NCI-H2171 treated with DMSO at 0.1 percent for 48 hours (cell line): ENCODE results near the gene PEX11B.
A peak's percentile ranks its signal among the peaks of the same experiment; 100 is the strongest.

Experiments used
- DNase-seq: peaks from one replicate; lab custom pipeline; 2025; lab: John Stamatoyannopoulos, UW

Gene PEX11B, protein sequence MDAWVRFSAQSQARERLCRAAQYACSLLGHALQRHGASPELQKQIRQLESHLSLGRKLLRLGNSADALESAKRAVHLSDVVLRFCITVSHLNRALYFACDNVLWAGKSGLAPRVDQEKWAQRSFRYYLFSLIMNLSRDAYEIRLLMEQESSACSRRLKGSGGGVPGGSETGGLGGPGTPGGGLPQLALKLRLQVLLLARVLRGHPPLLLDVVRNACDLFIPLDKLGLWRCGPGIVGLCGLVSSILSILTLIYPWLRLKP

DNA sequence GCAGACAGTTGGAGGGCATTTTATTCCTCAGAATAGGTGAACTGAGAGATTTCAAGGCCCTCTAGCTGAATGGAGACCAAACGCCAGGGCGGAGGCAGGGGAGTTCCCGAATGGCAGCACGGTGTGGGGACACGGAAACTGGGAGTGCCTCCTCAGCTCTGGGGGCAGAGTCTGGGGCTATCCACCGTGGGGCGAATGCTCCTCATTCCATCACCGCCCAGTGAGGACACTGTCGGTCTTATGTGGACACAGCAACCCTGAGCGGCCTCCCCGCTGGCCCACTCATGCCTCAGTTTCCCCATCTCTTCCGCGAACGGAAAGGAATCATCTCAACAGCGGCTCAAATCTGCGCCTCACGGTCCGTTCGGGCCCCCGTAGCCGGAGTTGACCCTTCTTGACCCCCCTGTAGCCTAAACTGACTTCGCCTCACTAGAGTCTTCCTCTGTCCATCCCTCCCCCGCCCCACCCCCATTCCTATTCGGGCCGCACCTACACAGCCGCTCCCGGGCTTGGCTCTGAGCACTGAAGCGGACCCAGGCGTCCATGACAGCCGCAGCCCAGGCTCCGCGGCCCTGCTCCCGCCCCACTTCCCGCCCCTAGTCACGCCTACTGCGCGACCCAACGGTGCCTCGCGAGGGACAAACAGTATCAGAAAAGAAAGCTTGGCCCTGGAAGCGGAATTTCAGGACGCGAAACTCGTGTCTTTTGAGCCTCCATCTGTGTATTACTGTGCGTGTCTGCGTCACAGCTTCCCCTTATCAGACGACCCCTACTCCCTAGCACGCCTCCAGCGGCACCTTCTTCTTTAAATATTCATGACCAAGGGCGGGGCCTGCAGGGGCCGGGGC is at the start of gene PEX11B:
PEX11B (minus strand) TSS at position 574 of the 848 bp plus-strand sequence; CDS start at position 545, 29 bp downstream.
- DNase-seq = peak; percentile 92

DNA sequence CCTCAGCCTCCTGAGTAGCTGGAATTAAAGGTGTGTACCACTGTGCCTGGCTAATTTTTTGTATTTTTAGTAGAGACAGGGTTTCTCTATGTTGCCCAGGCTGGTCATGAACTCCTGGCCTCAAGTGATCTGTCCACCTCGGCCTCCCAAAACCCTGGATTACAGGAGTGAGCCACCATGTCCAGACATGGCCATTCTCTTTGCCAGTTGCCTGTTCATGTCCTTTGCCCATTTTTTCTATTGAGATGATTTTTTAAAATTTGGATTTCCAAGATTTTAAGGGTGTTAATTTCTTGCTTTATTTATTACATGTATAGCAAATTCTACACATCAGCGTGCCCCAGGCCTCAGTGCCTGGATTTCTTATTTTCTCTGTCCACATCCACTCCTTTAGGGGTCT is 48.8 kb upstream of the PEX11B start:
- DNase-seq = no peak

DNA sequence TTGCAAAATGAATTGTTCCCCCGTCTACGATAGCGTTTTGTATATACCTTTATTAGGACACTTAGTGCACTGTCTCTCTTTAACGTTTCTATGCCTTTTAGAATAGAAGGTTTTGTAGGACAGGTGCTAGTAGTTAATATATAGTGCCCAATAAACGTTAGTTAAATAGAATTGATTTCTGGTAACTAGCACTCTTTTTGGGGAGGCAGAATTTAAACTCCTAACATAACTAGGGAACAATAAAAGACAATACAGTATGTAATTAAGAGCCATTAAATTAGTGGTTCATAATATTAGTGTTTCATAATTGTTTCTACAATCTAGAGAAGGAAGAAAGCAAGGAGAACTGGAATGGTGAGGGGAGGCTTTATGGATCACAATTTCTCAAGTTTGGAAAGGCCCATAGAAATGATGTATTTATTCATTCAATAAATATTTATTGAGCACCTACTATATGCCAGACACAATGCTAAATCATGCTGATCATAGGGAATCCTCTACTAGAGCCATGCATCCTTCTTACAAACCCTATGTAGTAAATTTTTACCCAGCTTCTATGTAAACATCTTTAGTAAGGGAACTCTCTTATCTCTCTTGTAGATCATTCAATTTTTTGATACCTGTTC is 46.7 kb upstream of the PEX11B start:
- DNase-seq = no peak

DNA sequence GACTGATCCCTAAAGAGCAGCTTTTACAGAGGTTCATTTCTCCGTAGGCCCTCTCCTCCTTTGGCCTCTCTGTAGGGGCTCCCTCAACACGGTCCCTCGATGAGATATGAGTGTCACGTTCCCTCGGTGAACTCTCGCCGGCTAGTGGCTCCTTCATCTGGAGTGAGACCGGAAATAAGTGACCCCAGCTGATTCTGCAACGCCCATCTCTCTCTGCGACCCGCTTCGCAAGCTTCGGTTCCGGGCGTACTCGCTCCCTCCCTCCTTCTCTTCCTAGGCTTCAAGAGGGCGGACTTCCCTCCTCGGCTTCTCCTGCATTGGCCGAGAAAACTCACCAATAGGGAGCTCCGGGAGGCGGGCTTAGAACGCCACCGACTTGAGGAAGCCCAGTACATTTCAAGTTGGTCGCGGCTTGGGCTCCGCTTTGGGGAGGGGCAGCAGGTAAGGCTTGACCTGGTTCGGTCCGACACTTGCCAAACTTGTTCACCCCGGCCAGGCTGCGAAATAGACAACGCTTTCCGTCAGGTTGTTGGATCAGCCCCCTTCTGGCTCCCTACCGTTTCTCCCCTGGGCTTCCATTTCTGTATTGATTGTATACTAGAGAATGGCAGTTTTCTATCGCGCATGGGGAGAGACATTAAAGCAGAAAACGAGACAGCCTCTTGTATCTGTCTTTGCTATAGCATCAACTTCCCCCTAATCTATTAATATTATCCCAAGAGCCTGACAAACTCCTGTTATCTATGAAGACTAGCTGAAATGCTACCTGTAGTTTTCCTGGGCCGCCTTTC is 46.0 kb upstream of the PEX11B start, which contains the start of the genes ANKRD34A and POLR3GL:
ANKRD34A (minus strand) TSS at position 248 of the 791 bp plus-strand sequence. CDS start 2,816 bp downstream, outside the sequence.
POLR3GL (plus strand) TSS at position 363 of the 791 bp plus-strand sequence. CDS start 10,176 bp downstream, outside the sequence.
- DNase-seq = peak; percentile 89

DNA sequence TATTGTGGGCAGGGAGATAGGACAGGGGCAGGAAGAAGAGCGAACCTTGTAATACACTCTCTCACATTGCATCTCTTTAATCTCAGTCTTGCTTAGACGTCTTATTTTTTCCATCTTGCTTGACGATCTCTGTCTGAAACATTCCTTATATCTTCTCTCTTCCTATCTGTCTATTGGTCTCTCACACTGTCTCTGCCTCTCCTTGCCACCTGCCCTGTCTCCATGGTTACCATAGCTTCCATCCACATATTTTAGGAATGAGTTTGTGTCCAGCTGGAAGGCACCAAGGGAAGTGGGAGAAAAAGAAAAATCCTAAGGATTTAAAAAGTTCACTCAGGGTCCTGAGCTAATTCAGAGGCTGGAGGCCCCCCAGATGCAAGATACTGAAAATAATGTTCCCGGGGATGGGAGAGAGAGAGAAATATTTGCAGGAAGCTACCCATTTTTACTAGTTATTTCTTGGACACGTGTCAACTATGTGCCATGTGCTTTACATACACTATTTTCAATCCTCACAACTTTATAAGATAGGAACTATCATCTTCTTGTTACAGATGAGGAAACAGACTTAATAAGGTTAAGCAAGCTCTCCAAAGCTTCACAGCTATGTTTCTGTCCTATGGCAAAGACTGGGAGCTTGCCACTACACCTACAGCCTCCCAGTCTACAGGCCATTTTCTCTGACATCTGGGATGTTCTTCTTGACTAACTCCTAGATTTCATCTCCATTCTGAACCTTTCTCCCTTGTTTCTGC is 44.9 kb upstream of the PEX11B start:
- no peak for DNase-seq

DNA sequence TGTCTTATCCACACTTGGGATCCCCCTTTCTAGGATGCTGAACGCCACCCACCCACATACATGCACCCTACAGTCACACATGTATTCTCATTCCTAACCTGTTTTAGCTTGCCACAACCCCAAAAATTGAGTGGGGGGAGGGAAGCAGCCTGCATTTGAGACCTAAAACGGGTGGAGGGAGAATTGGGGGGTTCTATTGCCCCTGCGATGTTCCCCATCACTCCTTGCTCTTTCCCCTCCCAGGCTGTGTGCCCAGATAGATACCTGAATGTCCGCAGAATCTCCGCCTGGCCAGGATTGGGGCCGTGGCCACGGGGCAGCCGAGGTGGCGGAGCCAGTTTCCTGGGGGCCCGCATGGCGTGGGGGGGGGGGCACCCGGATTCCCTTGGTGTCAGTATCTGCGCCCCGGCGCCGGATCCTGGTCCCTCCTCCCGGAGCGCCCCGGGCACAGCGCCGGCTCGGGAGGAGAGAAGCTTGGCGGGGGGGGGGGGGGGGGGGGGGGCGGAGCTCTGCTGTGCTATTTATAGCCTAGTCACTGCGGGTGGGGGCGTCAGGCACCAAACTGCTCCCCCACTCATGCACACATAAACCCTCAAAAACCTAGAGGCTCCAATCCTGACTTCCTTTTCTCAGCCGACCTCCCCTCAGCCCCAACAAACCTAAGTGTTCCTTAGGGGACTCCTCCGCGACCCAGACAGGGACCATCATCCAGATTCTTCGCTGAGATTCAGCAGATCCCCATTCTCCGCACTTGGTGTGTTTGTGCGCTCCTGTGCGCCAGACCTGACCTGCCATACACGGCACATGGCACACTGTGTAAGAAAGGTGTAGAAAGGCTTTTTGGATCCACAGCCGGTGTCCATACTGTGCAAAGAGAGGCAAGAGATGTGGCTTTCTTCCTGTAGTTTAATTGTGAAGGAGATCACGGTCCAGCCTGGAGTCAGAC is 43.9 kb upstream of the PEX11B start:
- no peak for DNase-seq

DNA sequence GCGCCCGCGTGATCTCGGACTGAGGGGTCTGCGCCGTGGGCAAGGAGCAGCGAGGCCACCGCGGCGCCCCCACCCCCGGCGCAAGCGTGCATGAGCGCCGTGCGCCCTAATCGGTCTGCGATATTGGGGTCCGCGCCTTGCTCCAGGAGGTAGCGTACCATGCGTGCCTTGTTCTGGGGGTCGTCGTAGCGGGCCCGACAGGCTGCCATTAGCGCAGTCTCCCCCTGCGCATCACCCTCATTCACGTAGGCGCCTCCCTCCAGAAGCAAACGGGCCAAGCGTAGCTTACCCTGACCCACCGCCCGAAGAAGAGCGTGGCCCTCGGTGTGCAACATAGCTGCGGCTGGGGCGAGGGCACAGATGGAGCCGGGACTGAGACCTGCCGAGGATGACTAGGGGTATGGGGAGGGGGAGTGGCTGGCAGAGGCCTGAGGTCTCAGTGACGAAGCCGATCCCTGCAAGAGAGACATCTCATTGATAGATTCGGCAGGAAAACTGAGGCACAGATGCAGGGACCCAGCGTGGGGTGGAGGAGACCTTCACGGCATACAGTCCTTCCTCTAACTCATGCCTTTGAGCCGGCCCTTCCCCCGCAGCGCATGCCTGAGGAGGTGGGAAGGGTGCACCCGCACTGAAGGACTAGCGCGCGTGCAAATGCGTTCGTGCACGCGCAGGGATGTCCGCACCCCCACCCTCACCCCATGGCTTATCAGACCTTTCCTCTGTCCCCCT is 43.1 kb upstream of the PEX11B start:
- DNase-seq = no peak

DNA sequence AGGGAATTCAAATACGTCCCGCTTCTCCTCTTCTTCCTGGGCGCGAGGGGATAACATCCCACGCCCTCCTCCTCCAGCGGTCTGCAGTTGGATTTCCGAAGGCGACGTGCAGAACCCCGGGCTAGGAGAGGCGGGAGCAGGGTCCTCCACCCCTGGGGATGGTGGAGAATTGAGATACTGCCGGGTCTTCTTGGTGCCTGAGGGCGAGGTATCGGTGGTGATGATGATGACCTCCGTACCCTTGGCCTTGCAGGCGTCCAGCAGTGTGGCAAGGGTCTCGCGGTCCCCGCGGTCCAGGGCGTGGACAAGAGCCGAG is 42.5 kb upstream of the PEX11B start:
- no peak for DNase-seq

DNA sequence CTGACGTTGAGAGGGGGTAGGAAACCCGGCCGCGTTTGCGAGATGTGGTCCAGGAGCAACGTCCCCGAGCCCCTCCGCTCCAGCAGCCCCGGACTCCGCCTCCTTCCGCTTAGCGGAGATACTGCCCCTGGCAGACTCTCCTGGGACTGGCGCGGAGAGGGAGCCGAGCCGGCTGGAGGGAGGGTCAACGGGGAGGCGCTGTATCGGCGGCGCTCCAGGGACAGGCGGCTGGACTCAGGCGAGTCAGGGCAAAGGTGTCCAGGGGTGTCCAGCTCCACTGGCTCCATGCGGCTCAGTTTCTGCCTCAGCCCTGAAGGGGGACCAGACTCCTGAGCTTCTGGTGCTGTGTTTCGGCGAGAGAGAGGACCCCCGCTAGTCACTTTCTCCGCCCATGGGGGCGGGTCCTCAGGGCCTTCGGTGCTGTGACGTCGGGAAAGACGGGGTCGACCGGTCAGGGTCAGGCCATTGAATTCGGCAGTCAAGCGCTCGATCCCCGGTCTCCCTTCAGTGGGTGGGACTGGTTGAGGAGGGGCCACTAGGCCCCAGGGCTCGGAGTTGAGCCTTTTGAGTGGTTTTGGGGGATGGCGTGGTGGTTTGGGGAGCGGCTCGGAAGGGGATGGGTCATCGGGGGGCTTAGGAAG is 42.1 kb upstream of the PEX11B start:
- peak; percentile 73 for DNase-seq

DNA sequence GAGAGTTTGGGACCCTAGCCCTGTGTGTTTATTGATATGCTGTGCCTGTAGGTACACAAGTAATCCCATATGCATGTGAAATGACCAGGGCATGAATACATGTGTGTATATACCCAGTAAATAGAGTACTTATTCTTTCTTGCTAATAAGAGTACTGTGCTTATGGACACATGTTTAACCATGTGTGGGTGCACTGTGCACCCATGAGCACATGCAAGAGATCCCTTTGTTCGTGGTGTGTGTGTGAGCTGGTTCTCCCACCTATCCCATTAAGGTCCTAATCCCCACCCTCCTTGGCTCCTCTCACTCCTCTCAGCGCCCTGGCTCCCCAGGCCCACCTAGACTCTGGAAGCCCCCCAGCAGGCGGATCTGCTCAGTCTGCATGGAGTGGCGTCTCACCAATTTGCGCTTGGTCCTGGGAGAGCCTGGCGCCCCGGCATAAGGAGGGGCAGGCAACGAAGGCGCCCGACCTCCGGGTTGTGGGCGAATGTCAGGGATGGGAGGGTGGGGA is 41.5 kb upstream of the PEX11B start:
- DNase-seq = no peak

DNA sequence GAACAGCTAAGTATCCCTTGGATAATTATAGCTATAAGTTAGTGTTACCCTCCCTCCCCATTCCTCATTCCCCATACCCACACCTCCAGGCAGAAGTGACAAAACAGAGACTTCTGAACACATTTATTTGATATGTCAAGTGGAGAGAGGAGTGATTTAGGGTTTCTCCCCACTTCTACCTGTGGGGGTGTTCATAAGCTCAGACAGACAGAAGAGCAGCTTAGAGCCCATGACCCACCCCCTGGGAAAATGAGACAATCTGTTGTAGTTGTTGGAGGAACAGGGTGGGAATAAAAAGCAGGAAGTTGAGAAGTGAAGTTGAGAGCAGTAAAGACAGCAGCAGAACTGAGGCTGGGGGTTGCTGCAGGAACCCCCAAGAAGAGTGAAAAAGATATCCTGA is 40.8 kb upstream of the PEX11B start:
- DNase-seq = no peak

DNA sequence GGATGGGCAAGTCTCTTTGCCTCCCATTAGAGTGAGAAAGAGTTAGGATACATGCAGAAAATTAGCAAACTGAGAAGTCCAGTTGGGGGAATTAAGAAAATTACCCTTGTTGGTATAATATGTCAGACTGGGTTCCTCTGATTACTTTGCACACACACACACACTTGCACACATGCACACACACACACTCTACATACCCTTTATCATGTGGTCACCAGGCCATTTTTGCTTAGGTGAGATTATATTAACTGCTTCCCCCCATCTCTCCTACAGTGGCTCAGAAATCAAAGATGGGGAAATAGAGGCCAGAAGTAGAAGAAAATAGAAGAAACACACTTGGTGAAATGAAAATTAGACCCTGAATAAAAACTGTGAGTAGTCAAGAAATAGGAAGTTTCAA is 40.2 kb upstream of the PEX11B start:
- no peak for DNase-seq

DNA sequence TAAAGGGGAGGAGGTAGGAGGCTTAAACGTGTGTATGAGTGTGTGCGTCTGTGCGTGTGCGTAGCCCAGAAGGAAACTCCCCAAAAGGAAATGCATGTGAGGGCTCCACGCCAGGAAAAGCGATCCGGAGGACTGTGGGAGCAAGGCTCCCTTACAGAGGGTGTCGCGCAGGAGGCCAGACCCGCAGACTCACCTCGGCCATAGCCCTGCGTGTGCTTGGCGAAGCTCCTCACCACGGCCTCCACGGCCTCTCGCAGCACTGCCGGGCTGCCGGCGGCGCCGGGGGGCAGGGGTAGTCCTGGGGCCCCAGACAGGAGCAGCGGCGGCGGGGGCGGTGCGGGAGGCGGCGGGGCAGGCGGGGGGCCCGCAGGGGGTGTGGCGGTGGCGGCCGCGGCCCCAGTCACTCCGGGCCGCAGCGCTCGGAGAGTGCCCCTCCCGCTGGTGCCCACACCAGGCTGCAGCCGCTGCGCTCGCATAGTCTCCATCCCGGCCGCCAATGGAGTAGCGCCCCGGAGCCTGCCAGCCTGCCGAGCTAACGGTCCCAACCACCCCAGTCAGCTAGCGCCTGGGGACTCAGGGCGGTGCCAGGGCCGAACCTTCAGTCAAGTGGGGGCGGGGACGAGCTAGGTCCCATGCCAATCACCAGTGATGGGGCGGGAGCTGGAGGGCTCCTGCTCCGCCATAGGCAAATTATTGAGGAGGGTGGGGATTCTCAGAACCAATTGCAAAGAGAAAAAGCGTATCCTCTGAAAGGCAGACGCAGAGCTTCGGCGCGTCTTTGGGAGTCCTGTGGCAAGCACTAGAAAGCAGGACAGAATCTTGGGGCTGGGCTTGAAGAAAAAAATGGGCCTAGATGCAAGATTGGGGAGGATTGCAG is 39.2 kb upstream of the PEX11B start, which contains the start of gene LIX1L:
LIX1L (minus strand) TSS at position 575 of the 877 bp plus-strand sequence; CDS start at position 485, 90 bp downstream.
- peak; percentile 98 for DNase-seq

DNA sequence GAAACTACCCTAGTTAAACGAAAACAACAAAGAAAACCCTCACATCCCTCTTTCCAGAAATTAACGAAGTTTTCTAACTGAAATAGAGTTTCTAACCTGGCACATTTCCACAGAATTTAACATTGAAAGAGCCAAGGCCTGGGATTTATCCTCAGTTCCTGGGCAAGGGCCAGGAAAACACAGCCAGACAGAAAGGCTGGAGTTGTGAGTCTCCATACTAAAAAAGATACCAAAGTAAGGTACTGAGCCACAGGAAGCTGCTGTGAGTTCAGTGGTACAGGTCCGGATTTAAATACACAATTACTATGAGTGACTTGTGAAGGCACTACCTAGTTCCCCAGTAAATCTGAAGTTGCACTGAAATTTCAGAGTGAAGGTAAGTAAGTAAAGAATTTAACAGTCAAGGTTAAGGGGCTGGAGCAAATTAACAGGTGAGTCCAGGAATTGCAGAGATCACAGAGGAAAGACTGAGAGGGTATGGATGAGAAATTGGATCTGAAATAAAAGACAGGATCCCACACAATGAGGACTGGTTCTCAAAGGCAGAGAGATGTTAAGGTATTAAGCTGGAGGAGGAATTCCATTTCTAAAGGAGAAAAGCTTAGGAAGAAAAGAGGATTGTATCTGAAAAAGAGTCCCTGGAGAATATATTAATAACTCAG is 38.4 kb upstream of the PEX11B start:
- no peak for DNase-seq

DNA sequence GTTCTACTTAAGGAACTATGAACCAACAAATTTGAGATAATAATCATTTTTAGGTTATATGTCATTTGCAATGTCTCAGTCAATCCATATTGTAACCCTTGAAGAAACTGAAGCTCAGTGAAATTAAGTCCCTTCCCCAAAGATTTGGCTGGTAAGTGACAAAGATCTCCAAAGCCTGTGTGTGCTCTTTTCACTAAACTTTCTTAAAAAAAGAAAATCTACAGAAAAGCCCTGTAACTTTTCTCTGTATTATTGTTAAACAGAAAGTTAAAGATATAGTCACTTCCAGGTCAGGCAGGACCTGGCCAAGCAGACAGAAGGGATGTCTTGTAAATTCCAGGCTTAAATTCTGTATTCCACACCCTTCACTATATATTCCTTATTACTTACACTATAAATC is 37.8 kb upstream of the PEX11B start:
- DNase-seq = no peak

DNA sequence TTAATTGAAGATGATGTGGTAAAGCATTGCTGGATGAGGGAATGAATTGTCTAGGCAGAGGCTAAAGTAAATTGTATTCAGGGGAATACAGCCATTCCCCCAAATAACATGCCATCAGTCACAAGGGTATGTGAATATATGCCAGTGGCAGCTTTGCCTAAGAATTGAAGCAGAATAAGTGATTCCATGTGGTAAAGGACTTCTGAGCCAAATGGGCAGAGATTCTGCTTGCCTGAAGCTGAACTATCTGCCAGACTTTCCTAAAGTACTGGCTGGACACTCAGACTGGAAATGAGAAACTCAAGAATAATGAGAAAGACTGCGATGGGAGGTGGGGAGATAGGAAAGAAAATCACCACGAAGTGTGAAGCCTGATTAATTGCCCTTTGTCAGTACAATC is 36.9 kb upstream of the PEX11B start:
- DNase-seq = no peak

DNA sequence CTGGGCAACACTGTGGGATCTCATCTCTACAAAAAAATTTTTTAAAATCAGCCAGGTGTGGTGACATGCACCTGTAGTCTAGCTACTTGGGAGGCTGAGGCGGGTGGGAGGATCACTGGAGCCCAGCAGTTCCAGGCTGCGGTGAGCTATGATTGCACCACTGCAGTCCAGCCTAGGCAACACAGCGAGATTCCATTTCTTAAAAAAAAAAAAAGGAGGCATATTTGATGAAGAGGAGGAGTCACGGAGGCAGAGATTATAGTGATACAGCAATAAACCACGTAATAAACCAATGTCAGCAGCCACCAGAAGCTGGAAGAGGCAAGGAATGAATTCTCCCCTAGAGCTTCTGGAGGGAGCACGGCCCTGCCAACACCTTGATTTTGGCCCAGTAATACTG is 35.3 kb upstream of the PEX11B start:
- DNase-seq = no peak
